ENCODE data around the gene FES. TPM values are rescaled to one million over a fixed set of nuclear protein-coding genes. Genes with fewer than 3 reads are reported as not detected.

Gene FES
- total and polyA plus RNA-seq, 7 donors = 4.2 to 8.1 (median 7.1) TPM

DNA sequence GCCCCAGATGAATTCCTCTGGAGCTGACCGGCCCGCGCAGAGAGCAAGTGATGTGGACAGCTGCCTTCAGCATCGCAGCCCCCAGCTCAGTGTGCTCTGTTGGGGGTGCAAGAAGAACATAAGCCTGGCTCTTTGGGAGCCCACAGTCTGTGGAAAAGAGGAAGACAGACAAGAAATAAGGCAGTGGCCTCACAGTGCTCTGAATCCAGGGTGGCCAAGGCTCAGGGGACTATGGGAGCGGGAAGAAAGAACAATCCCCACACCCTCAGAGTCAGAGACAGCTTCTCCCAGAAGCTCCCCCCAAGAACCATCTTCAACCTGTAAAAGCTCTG, 48.3 kb downstream of the FES start:
- ATAC-seq (no peak), DNase-seq (no peak)
- Histone ChIP-seq H3K4me1 (peaks cover 40% of the 10 kb centered on the region), H3K36me3 (ENCODE audit: insufficient read depth in 1 of 2, low read depth in 1 of 2) (peaks cover 0 to 13% of the 10 kb centered on the region in 2 donors), H3K9me3 (no peaks in the 10 kb centered on the region), H3K27ac (peak overlapping the region; percentile 95), H3K4me3 (peak overlapping the region; percentile 95), H3K27me3 (ENCODE audit: insufficient read depth in 3 of 3, low read length in 2 of 3) (no peaks in the 10 kb centered on the region)
- WGBS, 3 donors = 15 to 18% (median 17%) methylated on average over 5 of the region's 5 CpGs
- TF ChIP-seq, protein P1, sequence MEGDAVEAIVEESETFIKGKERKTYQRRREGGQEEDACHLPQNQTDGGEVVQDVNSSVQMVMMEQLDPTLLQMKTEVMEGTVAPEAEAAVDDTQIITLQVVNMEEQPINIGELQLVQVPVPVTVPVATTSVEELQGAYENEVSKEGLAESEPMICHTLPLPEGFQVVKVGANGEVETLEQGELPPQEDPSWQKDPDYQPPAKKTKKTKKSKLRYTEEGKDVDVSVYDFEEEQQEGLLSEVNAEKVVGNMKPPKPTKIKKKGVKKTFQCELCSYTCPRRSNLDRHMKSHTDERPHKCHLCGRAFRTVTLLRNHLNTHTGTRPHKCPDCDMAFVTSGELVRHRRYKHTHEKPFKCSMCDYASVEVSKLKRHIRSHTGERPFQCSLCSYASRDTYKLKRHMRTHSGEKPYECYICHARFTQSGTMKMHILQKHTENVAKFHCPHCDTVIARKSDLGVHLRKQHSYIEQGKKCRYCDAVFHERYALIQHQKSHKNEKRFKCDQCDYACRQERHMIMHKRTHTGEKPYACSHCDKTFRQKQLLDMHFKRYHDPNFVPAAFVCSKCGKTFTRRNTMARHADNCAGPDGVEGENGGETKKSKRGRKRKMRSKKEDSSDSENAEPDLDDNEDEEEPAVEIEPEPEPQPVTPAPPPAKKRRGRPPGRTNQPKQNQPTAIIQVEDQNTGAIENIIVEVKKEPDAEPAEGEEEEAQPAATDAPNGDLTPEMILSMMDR (IDR thresholded peaks at IDR 0.05) = no peak
- intact Hi-C loops (cut with DNase I) = loop anchor here (1.0 to 2.0 kb wide), 3 partner anchors 30 to 284 kb away; partner anchors contain the start of gene MAN2A2 (in 1 of the 2)

- peaks cover 40% of the 10 kb centered on the region for H3K4me1 ChIP-seq
- H3K27ac ChIP-seq = no peak overlapping the region
- ATAC-seq = no peak
These were observed 49.0 kb downstream of the FES start for GRCh38 chr15:90933301-90933700.

DNA sequence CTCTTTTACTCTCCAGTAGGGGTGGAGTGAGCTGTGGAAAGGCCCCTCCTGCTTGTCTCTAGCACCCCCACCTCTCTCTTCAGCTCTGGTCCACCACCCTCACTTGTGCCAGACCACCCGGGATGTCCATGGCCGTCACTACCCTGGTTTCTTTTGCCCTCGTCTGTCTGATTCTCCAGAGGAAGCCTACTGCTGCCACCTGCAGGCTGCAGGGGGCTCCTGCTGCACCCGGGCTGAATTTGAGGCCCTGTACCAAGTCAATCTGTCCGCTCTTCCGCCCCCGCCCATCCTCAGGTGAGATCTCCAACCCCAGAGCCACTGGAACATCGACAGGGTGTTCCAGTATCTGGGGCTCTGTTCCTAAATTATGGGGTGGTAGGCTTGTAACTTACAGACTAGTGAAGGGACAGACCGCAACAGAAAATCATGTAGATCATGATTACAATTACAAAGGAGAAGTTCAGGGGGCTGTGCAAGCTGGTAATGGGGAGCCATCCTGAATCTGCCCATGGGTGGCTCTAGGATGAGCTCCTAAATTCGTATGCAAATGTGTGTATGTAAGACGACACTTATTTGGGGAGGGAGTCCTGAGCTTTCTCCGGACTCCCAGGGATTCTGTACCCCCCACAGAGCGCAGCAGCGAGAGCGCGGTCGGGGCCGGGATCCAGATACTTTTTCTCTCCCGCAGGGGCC, 50.1 kb downstream of the FES start:
- DNase-seq = peak; percentile 86 to 91
- H3K27ac ChIP-seq = peak overlapping the region; percentile 74
- H3K9me3 ChIP-seq = no peaks in the 10 kb centered on the region
- 2 to 4% (median 2%) methylated on average over 19 of the region's 19 CpGs for WGBS, 3 donors
- intact Hi-C loops (cut with DNase I) = no loop called here
- H3K36me3 ChIP-seq (ENCODE audit: insufficient read depth in 1 of 2, low read depth in 1 of 2) = peaks cover under 1 to 31% of the 10 kb centered on the region in 2 donors
- TF ChIP-seq, protein P1 (IDR thresholded peaks at IDR 0.05) = peak; percentile 83
- no peaks in the 10 kb centered on the region for H3K27me3 ChIP-seq (ENCODE audit: insufficient read depth in 3 of 3, low read length in 2 of 3)
- peak; percentile 39 to 67 (median 60) for ATAC-seq
- peaks cover 32% of the 10 kb centered on the region for H3K4me1 ChIP-seq
- H3K4me3 ChIP-seq = peak overlapping the region; percentile 84

More at GRCh38 chr15:90933301-90933700, 49.0 kb downstream of the FES start:
- Histone ChIP-seq H3K9me3 (no peaks in the 10 kb centered on the region), H3K27me3 (ENCODE audit: insufficient read depth in 3 of 3, low read length in 2 of 3) (no peaks in the 10 kb centered on the region), H3K4me3 (no peak overlapping the region), H3K36me3 (ENCODE audit: insufficient read depth in 1 of 2, low read depth in 1 of 2) (peaks cover 0 to 20% of the 10 kb centered on the region in 2 donors)
- intact Hi-C loops (cut with DNase I) = loop anchor here (2.0 kb wide), 2 partner anchors 30 to 284 kb away; partner anchors contain the start of gene MAN2A2 (in 1 of the 2)
- DNase-seq = peak in 1 of 2 donors; percentile 41
- TF ChIP-seq, protein P1 (IDR thresholded peaks at IDR 0.05) = no peak
- WGBS, 3 donors = 78 to 88% (median 83%) methylated on average over 1 of the region's 1 CpG

- Histone ChIP-seq H3K4me1 (peaks cover 32% of the 10 kb centered on the region), H3K9me3 (no peaks in the 10 kb centered on the region), H3K27ac (peak within 1 kb of the TSS; percentile 74), H3K4me3 (peak within 1 kb of the TSS; percentile 84), H3K27me3 (ENCODE audit: insufficient read depth in 3 of 3, low read length in 2 of 3) (no peaks in the 10 kb centered on the region), H3K36me3 (ENCODE audit: insufficient read depth in 1 of 2, low read depth in 1 of 2) (peaks cover 3 to 38% of the 10 kb centered on the region in 2 donors)
- DNase-seq = peak; percentile 93 to 95
- intact Hi-C loops (cut with DNase I) = no loop called here
- 0 to 1% (median 1%) methylated on average over 48 to 65 of the region's 65 CpGs for WGBS, 3 donors
- ATAC-seq = peak; percentile 79 to 83 (median 82)
- TF ChIP-seq, protein P1 (IDR thresholded peaks at IDR 0.05) = no peak
These were observed 50.8 kb downstream of the FES start, which contains the start of gene UNC45A for GRCh38 chr15:90934949-90935751. TSS of gene UNC45A (plus strand) at chr15:90935285. CDS start at chr15:90935325, 40 bp downstream.
